GM12878 (cell line): ENCODE data around the gene PDZD2. TPM values are rescaled to one million over a fixed set of nuclear protein-coding genes. Genes with fewer than 3 reads are reported as not detected.
A peak's percentile ranks its signal among the peaks of the same experiment; 100 is the strongest.
"Not testable (repeated sequence)": the region's sequence is repeated elsewhere in the genome, so short reads cannot be mapped to it uniquely, and the experiment has no call there.

ENCODE experiments used
- ATAC-seq: fragments of 200-7000 bp; cut with Tn5 transposase; 3 replicates; pipeline ENCODE4 v1.9.1; 2020; ENCODE audit warnings: mild to moderate bottlenecking, moderate library complexity
- BruUV-seq: library from RNA; stranded (reverse); fragments of 400-500 nt; replicated peaks from 2 replicates; lab custom pipeline; 2021; lab: Mats Ljungman, UMichigan
- CTCF ChIA-PET: fragments of 300-600 bp; sonication (Branson Sonifier 250); formaldehyde crosslinking; extraction: SDS; loops from one replicate; lab custom pipeline; 2021; ENCODE audit warnings: inconsistent platforms; lab: Yijun Ruan, JAX
- POLR2A ChIA-PET: fragments of 350-600 bp; formaldehyde crosslinking; extraction: SDS; loops from one replicate; lab custom pipeline; 2021; ENCODE audit warnings: inconsistent platforms; lab: Charles Lee
- RAD21 ChIA-PET: fragments of 300-600 bp; sonication (Branson Sonifier 250); formaldehyde crosslinking; loops from one replicate; lab custom pipeline; 2023; ENCODE audit warnings: antibody characterized with exemption; ENCODE audit not compliant: unreplicated experiment; lab: Charles Lee
- SMC1A ChIA-PET: fragments of 300-600 bp; sonication (Branson Sonifier 250); formaldehyde crosslinking; loops from one replicate; lab custom pipeline; 2023; ENCODE audit not compliant: unreplicated experiment, uncharacterized antibody; lab: Charles Lee
- DNase-seq: peaks from one replicate; pipeline ENCODE4 v3.0.0-alpha.2; 2011; ENCODE audit warnings: low read depth, low spot score
- FAIRE-seq: peaks from 3 replicates; lab custom pipeline; 2011; peaks lifted over from hg19 to GRCh38; lab: Jason Lieb, UNC
- H2AFZ ChIP-seq: 2 replicates; pipeline ENCODE4 v1.6.0; 2011; ENCODE audit warnings: low read depth, low read length, control low read depth; ENCODE audit not compliant: control insufficient read depth
- H3K27ac ChIP-seq: 2 replicates; pipeline ENCODE4 v1.5.1; 2011; ENCODE audit warnings: control low read depth; ENCODE audit not compliant: control insufficient read depth, insufficient read depth
- H3K27me3 ChIP-seq, 2 experiments: replicated peaks in 1 of 2; 2 replicates each; pipeline versions ENCODE4 v1.6.0 to v1.6.1; 2011; ENCODE audit warnings: low read length in 1 of 2; ENCODE audit not compliant: control insufficient read depth in 2 of 2, insufficient read depth in 2 of 2
- H3K36me3 ChIP-seq, 2 experiments: 2 replicates each; pipeline ENCODE4 v1.5.1; 2011; ENCODE audit warnings: low read length in 1 of 2; ENCODE audit not compliant: control insufficient read depth in 2 of 2, insufficient read depth in 2 of 2
- H3K4me1 ChIP-seq: 2 replicates; pipeline ENCODE4 v1.6.1; 2011; ENCODE audit warnings: mild to moderate bottlenecking, low read length, moderate library complexity, mixed read lengths; ENCODE audit not compliant: control insufficient read depth, insufficient read depth
- H3K4me2 ChIP-seq: 2 replicates; pipeline ENCODE4 v1.6.0; 2011; ENCODE audit warnings: control low read depth; ENCODE audit not compliant: control insufficient read depth, insufficient read depth
- H3K4me3 ChIP-seq: fragments of 200-600 bp; sonication (generic); 2 replicates; pipeline ENCODE4 v1.5.1; 2016
- H3K79me2 ChIP-seq: 2 replicates; pipeline ENCODE4 v1.6.0; 2011; ENCODE audit warnings: low read length; ENCODE audit not compliant: control insufficient read depth, insufficient read depth
- H3K9ac ChIP-seq: 2 replicates; pipeline ENCODE4 v1.8.0; 2011; ENCODE audit warnings: low read length, control low read depth, mixed read lengths; ENCODE audit not compliant: control insufficient read depth, insufficient read depth
- H3K9me3 ChIP-seq: replicated peaks from 3 replicates; pipeline ENCODE4 v1.5.1; 2011; ENCODE audit warnings: mild to moderate bottlenecking, low read length; ENCODE audit not compliant: control insufficient read depth, insufficient read depth
- H4K20me1 ChIP-seq: 2 replicates; pipeline ENCODE4 v1.6.0; 2011; ENCODE audit not compliant: control insufficient read depth, insufficient read depth
- CREB1 ChIP-seq: IDR thresholded peaks from 2 replicates; pipeline ENCODE4 v1.6.1; 2012; ENCODE audit warnings: low read depth, mild to moderate bottlenecking, inconsistent platforms
- FOXM1 ChIP-seq: IDR thresholded peaks from 2 replicates; pipeline ENCODE4 v1.6.1; 2012; ENCODE audit warnings: low read depth, mild to moderate bottlenecking, inconsistent platforms, low read length, moderate library complexity
- IKZF2 ChIP-seq, 2 experiments: fragments of 450-650 bp; IDR thresholded peaks; 2 replicates each; pipeline ENCODE4 v1.6.1; 2017; ENCODE audit warnings: mild to moderate bottlenecking in 2 of 2, moderate library complexity in 2 of 2
- JUNB ChIP-seq: IDR thresholded peaks from 2 replicates; pipeline ENCODE4 v1.6.1; 2016; ENCODE audit warnings: antibody characterized with exemption, mild to moderate bottlenecking
- LARP7 ChIP-seq: fragments of 450-650 bp; IDR thresholded peaks from 2 replicates; pipeline ENCODE4 v1.6.1; 2017; ENCODE audit warnings: mild to moderate bottlenecking
- MTA2 ChIP-seq: fragments of 450-650 bp; IDR thresholded peaks from 2 replicates; pipeline ENCODE4 v1.6.1; 2016; ENCODE audit warnings: low read depth, mild to moderate bottlenecking, moderate library complexity
- NFIC ChIP-seq: IDR thresholded peaks from 2 replicates; pipeline ENCODE4 v1.6.1; 2012; ENCODE audit warnings: low read depth, mild to moderate bottlenecking, inconsistent platforms, low read length, moderate library complexity
- NFYA ChIP-seq: IDR thresholded peaks from 2 replicates; pipeline ENCODE4 v1.6.1; 2011; ENCODE audit warnings: low read depth, mild to moderate bottlenecking, low read length, improper control_type of control experiment, borderline replicate concordance
- POLR2AphosphoS5 ChIP-seq: IDR thresholded peaks from 2 replicates; pipeline ENCODE4 v1.6.1; 2011; ENCODE audit warnings: mild to moderate bottlenecking, low read length, inconsistent platforms
- RUNX3 ChIP-seq: IDR thresholded peaks from 2 replicates; pipeline ENCODE4 v1.6.1; 2012; ENCODE audit warnings: low read length, inconsistent platforms
- SPI1 ChIP-seq: IDR thresholded peaks from 2 replicates; pipeline ENCODE4 v1.6.1; 2011; ENCODE audit warnings: low read depth, mild to moderate bottlenecking, low read length, moderate library complexity, borderline replicate concordance; ENCODE audit not compliant: insufficient read depth
- YY1 ChIP-seq: IDR thresholded peaks from 2 replicates; pipeline ENCODE4 v1.6.1; 2011; ENCODE audit warnings: low read depth, mild to moderate bottlenecking, low read length
- ZNF24 ChIP-seq: fragments of 450-650 bp; IDR thresholded peaks from 2 replicates; pipeline ENCODE4 v1.6.1; 2017; ENCODE audit warnings: antibody characterized with exemption, mild to moderate bottlenecking
- ZZZ3 ChIP-seq: IDR thresholded peaks from 2 replicates; pipeline ENCODE4 v1.6.1; 2011; ENCODE audit warnings: low read depth; ENCODE audit not compliant: control insufficient read depth, insufficient read length
- WGBS: methylation state at CpG from one replicate; pipeline ENCODE4 v1.1.6; 2016; ENCODE audit warnings: low lambda C conversion rate; ENCODE audit not compliant: insufficient replicate concordance, insufficient coverage; ENCODE audit errors: missing lambda C conversion rate; 5-methylcytosine and 5-hydroxymethylcytosine counted together
- in situ Hi-C: fragments of 300-500 bp; cut with MboI; formaldehyde crosslinking; loops from 9 replicates; pipeline ENCODE4 v1.14.3; 2018; ENCODE audit warnings: mixed read lengths
- intact Hi-C: fragments of 100-400 bp; cut with micrococcal nuclease; formaldehyde crosslinking; loops from one replicate; pipeline ENCODE4 v1.14.2; 2022; ENCODE audit not compliant: unreplicated experiment
- polyA plus RNA-seq, 11 experiments: library from polyadenylated mRNA; depleted of rRNA in 4 of 11; unstranded in 6 of 11; stranded (reverse) in 5 of 11; fragments of >200 nt; fragmentation: Nextera tagmentation in 4 of 11; fragmentation: Illumina TruSeq in 1 of 11; extraction: Ambion mirVana in 4 of 11; extraction: Trizol in 1 of 11; gene quantifications; 1 replicate in 1 of 11; 2 replicates in 10 of 11; pipeline versions ENCODE4 v1.2.1 to v1.2.3, GENCODE V29; 2011 to 2016; ENCODE audit warnings: inconsistent platforms in 2 of 11, missing spikeins in 2 of 11, low read depth in 1 of 11
- total RNA-seq, 4 experiments: library from RNA; depleted of rRNA in 3 of 4; stranded (reverse); fragments of >200 nt in 3 of 4; fragmentation: Illumina TruSeq in 1 of 4; extraction: Trizol in 1 of 4; gene quantifications; 2 replicates each; pipeline versions ENCODE4 v1.2.1 to v1.2.3, GENCODE V29; 2013 to 2021
- TF ChIP-seq, protein P1 (sequence below): IDR thresholded peaks from 2 replicates; pipeline ENCODE4 v1.6.1; 2011; ENCODE audit warnings: low read depth, low read length, improper control_type of control experiment, borderline replicate concordance
- TF ChIP-seq, protein P2 (sequence below): IDR thresholded peaks from 2 replicates; pipeline ENCODE4 v1.6.1; 2012; ENCODE audit warnings: low read length, inconsistent platforms

PDZD2 gene
- total and polyA plus RNA-seq, 10 of the 15 experiments (the other 5 are each of a cell fraction or from before 2014, with no cell fraction given) = 0.01 to 0.58 (median 0.29) TPM; not detected in 3

DNA sequence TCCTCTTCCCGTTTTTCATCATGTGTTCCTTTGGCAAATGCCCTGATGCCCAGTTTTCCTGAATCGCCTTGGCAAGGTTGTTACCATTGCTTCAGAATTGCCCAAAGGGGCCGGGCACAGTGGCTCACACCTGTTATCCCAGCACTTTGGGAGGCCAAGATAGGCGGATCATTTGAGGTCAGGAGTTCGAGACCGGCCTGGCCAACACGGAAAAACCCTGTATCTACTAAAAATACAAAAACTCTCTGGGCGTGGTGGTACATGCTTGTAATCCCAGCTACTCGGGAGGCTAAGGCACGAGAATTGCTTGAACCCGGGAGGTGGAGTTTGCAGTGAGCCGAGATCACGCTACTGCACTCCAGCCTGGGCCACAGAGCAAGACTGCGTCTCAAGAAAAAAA, 125.8 kb downstream of the PDZD2 start:
- in situ Hi-C loops, H3K4me3 ChIP-seq, DNase-seq, H4K20me1 ChIP-seq, ATAC-seq, H3K4me2 ChIP-seq, POLR2A ChIA-PET, H3K36me3 ChIP-seq, CTCF ChIA-PET, H3K79me2 ChIP-seq, RAD21 ChIA-PET, BruUV-seq, H3K27me3 ChIP-seq, FAIRE-seq, H3K9me3 ChIP-seq, H3K9ac ChIP-seq, H2AFZ ChIP-seq, intact Hi-C loops, H3K27ac ChIP-seq, SMC1A ChIA-PET: not testable (repeated sequence)
- 47% methylated on average over 13 of the region's 14 CpGs for WGBS
- peaks cover 13% of the 10 kb centered on the region for H3K4me1 ChIP-seq

DNA sequence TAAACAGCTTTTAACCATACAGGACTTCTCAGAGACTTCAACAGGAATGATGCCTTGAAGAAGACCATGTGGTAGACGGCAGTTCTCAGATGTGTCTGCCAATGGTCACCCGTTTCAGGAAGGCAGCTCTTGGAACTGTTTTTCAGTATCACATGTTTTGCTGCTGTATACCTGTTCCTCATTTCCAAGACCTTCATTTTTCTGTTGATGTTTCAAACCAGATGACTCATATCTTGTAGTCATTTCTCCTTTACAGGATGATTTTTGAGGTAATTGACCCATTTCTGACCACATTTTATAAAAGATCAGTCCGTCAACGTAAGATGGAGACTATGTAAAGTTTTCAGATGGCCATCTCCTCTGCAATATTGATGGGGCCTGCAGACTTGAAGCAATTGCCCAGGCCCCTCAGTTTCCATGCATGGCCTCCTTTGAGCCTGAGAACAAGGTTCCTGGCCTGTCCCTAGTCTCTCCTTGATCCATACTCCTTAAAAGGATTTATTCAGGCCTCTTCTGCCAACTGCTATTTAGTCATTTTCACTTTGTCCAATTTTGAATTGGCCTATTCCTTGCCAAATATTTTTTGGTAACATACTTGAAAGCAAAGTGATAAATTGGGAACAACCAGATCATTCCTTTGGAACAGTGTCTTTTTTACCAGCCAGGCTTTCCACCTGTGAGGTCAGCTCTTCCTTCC, 128.6 kb downstream of the PDZD2 start:
- ATAC-seq = peak; percentile 33
- in situ Hi-C loops = no loop called here
- SMC1A ChIA-PET = no interaction called here
- H3K4me3 ChIP-seq = no peak overlapping the region
- H3K4me1 ChIP-seq = peaks cover 33% of the 10 kb centered on the region
- no peak overlapping the region for H3K9ac ChIP-seq
- BruUV-seq = no TSS peak
- H3K36me3 ChIP-seq = no peaks in the 10 kb centered on the region
- 2% methylated on average over 4 of the region's 4 CpGs for WGBS
- H3K4me2 ChIP-seq = no peak overlapping the region
- RAD21 ChIA-PET = no interaction called here
- FAIRE-seq = no peak
- H3K9me3 ChIP-seq = peaks cover 4% of the 10 kb centered on the region; the same call in 1 of the 3 replicates
- no peaks in the 10 kb centered on the region for H4K20me1 ChIP-seq
- intact Hi-C loops = no loop called here
- no peak overlapping the region for H2AFZ ChIP-seq
- DNase-seq = peak; percentile 26
- no peaks in the 10 kb centered on the region for H3K27me3 ChIP-seq
- no peak overlapping the region for H3K27ac ChIP-seq
- TF ChIP-seq IKZF2 (IDR thresholded peaks at IDR 0.05) = 0 out of 4 replicates have a peak, but pooled peaks of 1 of the 2 experiments have one; percentile 11
- TF ChIP-seq ZZZ3 = no peak
- peak; percentile 78 for TF ChIP-seq RUNX3
- TF ChIP-seq SPI1 = peak; percentile 79
- TF ChIP-seq, protein P1, sequence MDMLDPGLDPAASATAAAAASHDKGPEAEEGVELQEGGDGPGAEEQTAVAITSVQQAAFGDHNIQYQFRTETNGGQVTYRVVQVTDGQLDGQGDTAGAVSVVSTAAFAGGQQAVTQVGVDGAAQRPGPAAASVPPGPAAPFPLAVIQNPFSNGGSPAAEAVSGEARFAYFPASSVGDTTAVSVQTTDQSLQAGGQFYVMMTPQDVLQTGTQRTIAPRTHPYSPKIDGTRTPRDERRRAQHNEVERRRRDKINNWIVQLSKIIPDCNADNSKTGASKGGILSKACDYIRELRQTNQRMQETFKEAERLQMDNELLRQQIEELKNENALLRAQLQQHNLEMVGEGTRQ = no peak
- no peak for TF ChIP-seq LARP7
- TF ChIP-seq POLR2AphosphoS5 = no peak
- TF ChIP-seq, protein P2, sequence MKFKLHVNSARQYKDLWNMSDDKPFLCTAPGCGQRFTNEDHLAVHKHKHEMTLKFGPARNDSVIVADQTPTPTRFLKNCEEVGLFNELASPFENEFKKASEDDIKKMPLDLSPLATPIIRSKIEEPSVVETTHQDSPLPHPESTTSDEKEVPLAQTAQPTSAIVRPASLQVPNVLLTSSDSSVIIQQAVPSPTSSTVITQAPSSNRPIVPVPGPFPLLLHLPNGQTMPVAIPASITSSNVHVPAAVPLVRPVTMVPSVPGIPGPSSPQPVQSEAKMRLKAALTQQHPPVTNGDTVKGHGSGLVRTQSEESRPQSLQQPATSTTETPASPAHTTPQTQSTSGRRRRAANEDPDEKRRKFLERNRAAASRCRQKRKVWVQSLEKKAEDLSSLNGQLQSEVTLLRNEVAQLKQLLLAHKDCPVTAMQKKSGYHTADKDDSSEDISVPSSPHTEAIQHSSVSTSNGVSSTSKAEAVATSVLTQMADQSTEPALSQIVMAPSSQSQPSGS = peak; percentile 43; the same call in 1 of the 2 replicates
- no peak for TF ChIP-seq MTA2
- no peak for TF ChIP-seq NFYA
- peak; percentile 78 for TF ChIP-seq CREB1
- TF ChIP-seq FOXM1 = no peak
- peak; percentile 47 for TF ChIP-seq NFIC
- no peak for TF ChIP-seq YY1
- peak; percentile 51 for TF ChIP-seq JUNB
- TF ChIP-seq ZNF24 = no peak
- H3K79me2 ChIP-seq = no peaks in the 10 kb centered on the region
- POLR2A ChIA-PET = no interaction called here
- CTCF ChIA-PET = interaction anchor here (0.8 kb wide), 1 partner anchor 43 kb away, joined by 3 read pairs; no protein-coding TSS in a partner anchor
